Activated T-helper 1 cell treated with anti-CD3 and anti-CD28 coated beads, Interleukin-2, amount 50 U/mL, for 16 hours (primary cell): ENCODE measurements around the gene EFCAB6.

Experiments used
- DNase-seq, 2 donors: peaks; one replicate each; pipeline ENCODE4 v3.0.0-alpha.2; 2020; ENCODE audit warnings: low read depth in 1 of 2, low spot score in 1 of 2

EFCAB6 gene

DNA sequence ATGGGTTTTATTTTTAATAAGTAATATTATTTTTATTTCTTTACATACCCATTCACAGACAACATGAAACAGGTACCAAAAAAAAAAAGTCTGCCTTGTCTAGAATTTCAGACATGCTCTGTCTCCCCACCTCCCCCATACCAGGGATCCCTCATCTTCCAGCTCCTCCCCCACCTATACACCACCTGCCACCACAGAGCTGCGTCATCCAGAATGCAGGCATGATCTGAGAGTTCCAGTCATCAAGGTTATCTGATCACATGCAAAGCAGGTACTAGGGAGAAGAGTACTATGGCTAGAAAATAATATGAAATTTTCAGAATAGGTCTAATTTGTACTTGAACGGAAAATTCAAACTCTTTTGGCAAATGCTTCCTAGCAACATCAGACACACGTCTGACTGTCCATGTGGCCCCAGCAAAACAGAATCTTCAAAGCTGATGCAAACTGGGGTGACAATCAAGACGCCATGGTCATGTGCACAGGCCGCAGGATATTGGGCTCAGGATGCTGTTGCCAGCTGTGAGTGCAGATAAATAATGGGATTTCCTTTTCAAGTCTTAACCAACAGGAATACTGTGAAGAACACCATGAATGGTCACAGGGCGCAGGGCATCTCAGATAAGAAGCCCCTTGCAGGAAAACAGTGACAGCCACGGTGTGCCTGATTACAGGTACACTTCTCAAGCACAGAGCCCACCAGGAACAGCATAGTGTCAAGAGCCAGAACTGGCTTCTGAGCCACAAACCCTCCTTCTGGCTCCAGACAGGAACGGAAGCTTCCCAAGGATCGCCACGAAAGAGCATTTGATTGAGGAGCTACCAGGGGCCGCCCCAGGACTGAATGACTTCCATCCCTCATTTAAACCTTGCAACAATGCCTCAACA, 169.5 kb downstream of the EFCAB6 start:
- no peak for DNase-seq

DNA sequence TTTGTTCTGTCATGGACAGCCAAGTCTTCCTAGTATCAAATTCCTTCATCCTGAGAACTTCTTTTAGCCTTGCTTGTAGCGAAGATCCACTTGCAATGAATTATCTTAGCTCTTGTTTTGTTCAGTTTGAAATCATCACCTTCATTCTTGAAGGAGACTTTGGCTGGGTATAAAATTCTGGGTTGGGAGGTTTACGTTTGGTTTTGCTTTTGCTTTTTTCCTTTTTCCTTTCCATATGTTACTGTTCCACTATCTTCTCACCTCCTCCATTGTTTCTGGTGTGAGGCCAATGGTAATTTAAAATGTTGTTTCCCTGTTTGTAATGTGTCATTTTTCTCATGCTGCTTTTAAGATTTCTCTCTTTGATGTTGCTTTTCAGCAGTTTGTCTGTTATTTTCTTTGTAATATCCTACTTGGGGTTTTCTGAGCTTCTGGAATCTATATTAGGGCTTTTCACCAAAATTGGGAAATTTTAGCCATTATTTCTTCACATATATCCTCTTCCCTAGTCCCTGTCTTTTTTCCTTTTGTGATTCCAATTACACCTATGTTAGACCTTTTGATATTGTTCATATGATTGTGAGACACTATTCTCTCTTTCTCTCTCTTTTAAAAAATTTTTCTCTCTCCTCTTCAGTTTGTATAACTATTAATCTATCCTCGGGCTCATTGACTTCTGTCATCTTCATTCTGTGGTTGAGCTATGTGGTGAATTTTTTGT, 172.7 kb downstream of the EFCAB6 start:
- no peak for DNase-seq

- no peak for DNase-seq
Measured at GRCh38 chr22:43637275-43638260, 174.5 kb downstream of the EFCAB6 start.

DNA sequence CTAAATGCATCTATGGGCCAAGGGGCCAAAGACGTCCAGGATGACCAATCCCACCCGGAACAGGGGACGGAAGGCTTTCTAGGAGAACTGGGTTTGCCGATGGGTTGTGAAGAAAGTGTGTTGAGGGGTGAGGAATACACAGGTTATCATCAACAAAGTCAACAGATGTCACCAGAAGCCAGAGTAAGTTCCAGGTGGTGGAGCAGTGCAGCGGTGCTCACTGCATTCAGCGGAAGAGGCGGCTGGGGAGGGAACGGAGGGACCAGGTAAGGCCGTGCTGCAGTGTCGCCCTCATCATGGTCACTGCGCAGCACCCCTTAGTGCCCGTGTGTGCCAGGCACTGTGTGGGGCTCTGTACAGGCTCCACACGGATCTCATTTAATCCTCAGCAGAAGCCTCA, 176.0 kb downstream of the EFCAB6 start:
- no peak for DNase-seq

DNA sequence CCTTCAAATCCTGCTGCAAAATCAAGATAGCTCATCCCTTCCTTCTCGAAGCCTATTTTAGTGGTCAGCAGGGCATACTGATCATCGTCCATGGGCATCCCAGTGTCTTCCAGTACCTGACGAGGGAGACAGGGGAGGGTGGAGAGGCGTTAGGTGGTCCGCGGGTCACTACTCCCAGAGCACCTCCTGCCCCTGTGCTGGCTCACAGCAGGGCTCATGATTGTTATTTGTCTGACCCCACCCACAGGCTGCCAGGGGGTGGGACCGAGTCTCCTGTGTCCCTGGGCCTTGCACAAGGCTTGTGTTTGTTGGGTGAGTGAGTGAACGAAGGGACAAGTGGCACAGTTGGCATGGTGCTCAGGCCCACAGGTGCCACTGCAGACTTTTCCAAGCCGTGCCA, 177.0 kb downstream of the EFCAB6 start:
- DNase-seq: no peak

DNA sequence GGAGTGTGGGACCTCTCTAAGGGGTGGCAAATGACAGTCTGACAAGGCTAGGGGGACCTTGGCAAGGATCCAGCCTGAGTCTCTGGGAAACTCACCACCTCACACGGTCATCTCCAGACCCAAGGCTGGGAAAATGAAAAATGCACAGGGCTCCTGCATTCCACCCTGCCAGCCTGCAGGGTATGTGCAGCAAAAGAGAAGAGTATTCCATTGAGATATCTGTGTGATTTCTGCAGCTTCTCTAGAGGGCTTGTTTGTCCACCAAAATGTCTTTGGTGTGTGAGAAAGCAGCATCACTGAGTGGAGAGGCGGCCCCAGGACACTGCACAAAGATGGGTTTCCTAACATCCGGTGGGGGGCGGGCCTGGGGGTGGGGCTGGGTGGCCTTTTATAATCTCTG, 177.8 kb downstream of the EFCAB6 start:
- DNase-seq: no peak

GRCh38 chr22:43633631-43634285, 178.3 kb downstream of the EFCAB6 start:
- no peak for DNase-seq

DNA sequence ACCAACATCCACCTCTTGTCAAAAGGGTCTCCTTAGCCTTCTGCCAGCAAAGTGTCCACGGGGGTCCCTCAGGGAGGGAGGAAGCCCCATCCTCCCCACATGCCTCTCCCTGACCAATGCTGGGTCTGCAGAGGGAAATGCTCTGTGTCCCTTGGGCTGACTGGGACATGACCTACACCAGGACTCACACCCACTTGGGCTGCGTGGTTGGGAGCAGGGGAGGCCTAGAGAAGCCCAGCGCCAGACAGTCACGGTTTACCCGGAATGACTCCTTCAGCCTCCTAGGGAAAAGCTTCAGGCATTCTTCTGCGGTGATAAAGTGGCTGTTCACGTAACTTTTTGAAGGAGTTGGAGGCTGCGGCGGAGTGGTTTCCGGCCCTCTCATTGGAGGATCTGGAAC, 180.3 kb downstream of the EFCAB6 start:
- no peak for DNase-seq

GRCh38 chr22:43631201-43631600, 180.9 kb downstream of the EFCAB6 start:
- DNase-seq: no peak

GRCh38 chr22:43630451-43630850, 181.7 kb downstream of the EFCAB6 start:
- no peak for DNase-seq

DNA sequence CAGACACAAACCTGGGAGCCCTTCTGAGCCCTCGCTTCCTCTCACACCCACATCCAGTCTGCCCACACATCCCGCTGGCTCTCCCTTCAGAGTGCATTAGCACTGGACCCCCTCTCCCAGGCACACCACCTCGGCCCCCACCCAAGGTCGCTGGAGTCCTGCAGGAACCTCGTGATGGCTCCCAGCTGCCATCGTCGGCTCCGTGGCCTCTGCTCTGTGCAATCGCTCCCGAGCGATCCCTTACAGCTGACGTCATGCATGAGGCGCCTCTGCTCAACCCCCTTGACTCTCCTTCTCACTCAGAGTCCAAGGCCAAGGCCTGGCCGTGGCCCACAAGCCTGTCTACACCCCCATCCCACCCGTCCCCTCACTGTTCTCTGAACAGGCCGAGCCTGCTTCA, 183.9 kb downstream of the EFCAB6 start:
- no peak for DNase-seq

DNA sequence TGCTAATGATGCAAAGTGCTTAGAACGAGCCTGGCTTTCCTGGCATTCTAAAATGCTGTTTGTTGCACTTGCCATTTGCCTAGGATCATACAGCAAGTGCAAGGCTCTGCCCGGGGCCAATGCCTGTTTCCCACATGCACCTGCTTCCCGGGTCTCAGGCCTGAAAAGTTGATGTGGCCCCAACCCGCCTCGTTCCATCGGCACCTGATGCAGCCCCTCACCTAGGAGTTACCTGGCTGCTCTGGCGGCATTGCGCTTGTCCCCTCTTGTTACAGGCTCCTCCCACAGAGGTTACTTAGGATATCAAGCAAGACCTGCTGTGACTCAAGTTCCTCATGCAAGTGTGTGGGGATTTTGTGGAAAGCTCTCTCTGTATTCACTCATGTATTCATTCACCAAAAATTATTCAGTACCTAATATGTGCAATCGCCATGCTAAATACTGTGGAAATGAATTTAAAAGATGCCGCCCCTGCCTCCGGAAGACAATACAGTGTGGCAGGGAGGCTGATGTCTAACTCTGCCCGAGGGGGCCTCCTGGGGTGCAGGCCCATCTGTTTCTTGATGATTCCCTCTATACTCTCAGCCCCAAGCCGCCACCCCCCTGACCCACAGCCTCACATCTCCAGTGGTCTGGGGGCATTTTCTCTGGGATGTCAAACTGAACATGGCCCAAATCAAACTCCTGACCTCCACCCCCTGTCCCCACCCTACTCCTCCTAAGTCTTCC, 184.5 kb downstream of the EFCAB6 start:
- no peak for DNase-seq

DNA sequence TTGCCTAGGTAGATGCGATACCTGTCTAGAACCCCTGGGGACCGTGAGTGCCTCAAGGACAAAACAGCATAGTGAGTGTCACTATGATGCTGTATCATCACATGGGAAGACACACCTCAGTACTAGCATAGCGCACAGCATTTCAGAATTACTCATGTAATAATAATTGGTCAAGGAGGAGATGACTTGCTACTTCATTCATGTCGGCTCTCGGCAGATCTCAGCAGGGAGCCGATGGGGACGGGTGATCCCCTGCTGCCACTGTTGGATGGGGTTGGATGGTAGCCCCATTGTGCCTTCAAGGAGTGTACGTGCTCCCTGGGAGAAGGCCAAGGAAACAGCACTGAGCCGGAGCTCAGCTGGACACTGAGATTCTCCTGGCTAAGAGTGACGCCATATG, 186.9 kb downstream of the EFCAB6 start:
- no peak for DNase-seq

GRCh38 chr22:43624144-43624998, 187.7 kb downstream of the EFCAB6 start:
- no peak for DNase-seq

DNA sequence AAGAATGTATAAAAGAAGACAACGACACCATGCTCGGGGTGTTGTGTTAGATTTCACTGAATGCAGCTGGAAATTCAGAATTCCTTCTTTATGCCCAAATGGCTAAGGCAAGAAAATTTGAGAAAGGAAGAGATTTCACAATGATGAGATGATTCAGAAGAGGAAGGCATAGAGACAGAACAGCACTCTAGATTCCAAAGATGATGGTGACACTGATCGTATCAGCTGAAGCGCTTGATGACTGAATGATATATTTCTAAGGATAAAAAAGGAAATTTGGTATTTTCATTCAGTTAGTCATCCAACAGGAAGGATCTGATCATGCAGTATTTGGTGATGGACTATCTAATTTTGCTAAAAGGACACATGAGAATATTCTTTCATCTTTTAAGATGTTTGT, 189.2 kb downstream of the EFCAB6 start:
- no peak for DNase-seq

DNA sequence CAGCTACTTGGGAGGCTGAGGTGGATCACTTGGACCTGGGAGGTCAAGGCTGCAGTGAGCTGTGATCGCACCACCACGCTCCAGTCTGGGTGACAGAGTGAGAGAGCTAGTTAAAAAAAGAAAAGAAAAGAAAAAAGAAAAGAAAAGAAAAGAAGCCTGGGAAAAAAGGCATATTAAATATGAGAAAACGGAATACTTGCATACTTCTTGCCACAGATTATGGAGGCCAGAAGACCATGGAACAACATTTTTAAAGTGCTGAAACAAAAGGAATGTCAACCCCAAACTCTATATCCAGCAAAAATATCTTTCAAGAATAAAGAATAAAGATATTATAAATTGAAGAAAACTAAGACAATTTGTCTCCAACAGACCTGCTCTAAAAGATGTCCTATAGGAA, 191.9 kb downstream of the EFCAB6 start:
- no peak for DNase-seq

DNA sequence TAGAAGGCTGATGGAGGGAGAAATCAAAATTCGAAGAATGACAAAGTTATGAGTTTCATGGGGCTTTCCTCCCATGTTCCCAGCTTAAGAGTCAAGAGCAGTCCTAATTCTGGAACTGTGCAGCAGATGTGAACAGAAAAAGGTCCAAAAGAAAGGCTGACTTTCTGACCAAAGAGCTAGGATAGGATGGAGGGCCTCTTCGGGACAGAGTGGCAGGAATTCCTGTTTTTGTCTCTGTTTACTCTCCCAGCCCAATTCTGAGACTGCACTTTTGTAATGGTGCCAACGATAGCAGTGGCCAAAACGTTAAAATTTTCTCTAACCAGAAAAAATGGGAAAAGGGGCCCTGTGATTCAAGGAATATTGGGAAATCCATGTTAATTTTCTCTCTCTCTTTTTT, 193.6 kb downstream of the EFCAB6 start:
- DNase-seq: no peak

- DNase-seq: no peak
Measured at GRCh38 chr22:43616645-43617044, 195.5 kb downstream of the EFCAB6 start.

DNA sequence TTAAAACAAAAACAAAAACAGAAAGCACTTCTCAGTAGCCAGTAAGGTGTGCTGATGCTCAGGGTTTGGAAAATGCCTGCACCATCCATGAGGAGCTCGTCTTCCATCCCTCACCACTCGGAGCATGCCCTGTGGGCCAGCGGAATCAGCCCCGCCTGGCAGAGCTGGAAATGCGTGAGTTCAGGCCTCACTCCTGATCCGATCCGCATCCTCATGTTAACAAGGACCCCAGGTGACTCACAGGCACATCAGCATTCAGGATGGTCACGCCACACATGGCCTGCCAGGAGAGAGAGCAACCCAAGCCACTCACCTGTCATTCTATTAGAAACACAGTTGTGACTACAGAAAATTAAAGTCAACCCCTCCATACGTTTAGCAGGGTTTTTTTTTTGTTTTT, 211.8 kb downstream of the EFCAB6 start:
- no peak for DNase-seq
